GM13977 (cell line): ENCODE data around the gene PML.

Source experiments
- DNase-seq: peaks from one replicate; pipeline ENCODE4 v3.0.0; 2012; ENCODE audit warnings: low spot score
- in situ Hi-C: fragments of 300-500 bp; cut with MboI; formaldehyde crosslinking; loops from one replicate; pipeline ENCODE4 v1.12.0; 2022; ENCODE audit warnings: low sequenced_read_pairs, low pct_unique_long_range_greater_than_20kb, mixed read lengths, inconsistent platforms; ENCODE audit not compliant: unreplicated experiment
- TF ChIP-seq, protein P1 (sequence below): IDR thresholded peaks from 2 replicates; pipeline ENCODE4 v1.5.1; 2012; ENCODE audit warnings: mild to moderate bottlenecking, control low read depth; ENCODE audit not compliant: insufficient read depth; ENCODE audit errors: extremely low read depth, missing control alignments

The PML gene, protein sequence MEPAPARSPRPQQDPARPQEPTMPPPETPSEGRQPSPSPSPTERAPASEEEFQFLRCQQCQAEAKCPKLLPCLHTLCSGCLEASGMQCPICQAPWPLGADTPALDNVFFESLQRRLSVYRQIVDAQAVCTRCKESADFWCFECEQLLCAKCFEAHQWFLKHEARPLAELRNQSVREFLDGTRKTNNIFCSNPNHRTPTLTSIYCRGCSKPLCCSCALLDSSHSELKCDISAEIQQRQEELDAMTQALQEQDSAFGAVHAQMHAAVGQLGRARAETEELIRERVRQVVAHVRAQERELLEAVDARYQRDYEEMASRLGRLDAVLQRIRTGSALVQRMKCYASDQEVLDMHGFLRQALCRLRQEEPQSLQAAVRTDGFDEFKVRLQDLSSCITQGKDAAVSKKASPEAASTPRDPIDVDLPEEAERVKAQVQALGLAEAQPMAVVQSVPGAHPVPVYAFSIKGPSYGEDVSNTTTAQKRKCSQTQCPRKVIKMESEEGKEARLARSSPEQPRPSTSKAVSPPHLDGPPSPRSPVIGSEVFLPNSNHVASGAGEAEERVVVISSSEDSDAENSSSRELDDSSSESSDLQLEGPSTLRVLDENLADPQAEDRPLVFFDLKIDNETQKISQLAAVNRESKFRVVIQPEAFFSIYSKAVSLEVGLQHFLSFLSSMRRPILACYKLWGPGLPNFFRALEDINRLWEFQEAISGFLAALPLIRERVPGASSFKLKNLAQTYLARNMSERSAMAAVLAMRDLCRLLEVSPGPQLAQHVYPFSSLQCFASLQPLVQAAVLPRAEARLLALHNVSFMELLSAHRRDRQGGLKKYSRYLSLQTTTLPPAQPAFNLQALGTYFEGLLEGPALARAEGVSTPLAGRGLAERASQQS

DNA sequence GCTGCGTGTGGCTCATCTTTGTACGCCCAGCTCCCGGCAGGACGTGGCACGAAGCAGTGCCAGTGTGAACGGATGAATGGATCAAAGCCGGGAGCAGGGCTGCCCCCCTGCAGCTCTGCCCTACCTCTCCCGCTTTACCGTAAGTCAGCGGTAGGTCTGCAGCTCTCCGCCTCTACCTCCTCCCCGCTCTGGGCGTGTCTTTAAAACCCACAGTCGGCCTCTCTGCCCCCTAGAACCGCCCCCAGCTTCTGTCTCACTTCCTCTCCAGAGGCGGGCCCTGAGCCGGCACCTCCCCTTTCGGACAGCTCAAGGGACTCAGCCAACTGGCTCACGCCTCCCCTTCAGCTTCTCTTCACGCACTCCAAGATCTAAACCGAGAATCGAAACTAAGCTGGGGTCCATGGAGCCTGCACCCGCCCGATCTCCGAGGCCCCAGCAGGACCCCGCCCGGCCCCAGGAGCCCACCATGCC, at the start of gene PML:
TSS of gene PML (plus strand) at position 304 of the 471 bp plus-strand sequence. CDS start at position 401, 97 bp downstream.
- TF ChIP-seq, protein P1, sequence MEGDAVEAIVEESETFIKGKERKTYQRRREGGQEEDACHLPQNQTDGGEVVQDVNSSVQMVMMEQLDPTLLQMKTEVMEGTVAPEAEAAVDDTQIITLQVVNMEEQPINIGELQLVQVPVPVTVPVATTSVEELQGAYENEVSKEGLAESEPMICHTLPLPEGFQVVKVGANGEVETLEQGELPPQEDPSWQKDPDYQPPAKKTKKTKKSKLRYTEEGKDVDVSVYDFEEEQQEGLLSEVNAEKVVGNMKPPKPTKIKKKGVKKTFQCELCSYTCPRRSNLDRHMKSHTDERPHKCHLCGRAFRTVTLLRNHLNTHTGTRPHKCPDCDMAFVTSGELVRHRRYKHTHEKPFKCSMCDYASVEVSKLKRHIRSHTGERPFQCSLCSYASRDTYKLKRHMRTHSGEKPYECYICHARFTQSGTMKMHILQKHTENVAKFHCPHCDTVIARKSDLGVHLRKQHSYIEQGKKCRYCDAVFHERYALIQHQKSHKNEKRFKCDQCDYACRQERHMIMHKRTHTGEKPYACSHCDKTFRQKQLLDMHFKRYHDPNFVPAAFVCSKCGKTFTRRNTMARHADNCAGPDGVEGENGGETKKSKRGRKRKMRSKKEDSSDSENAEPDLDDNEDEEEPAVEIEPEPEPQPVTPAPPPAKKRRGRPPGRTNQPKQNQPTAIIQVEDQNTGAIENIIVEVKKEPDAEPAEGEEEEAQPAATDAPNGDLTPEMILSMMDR, result no peak
- DNase-seq, result peak; percentile 97
- in situ Hi-C loops, result no loop called here

DNA sequence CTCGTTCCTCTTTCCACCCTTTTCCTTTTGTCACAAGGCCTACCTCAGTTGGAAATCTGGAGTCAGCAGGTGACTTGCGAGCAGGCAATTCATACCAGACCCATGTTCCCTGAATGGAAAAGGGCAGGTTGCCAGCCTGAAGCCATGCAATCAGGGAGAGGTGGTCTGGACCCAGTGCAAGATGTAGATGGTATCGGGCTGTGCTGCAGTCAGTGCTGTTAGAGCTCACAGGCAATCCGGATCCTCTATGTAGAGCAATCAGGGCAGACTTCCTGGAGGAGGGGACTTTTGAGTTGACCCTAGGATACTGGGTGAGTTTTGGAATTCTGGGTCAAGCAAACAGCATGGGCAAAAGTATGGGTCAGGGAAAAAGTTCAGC, 49.4 kb upstream of the PML start:
- no peak for DNase-seq
- TF ChIP-seq, protein P1, result no peak
- in situ Hi-C loops, result no loop called here

DNA sequence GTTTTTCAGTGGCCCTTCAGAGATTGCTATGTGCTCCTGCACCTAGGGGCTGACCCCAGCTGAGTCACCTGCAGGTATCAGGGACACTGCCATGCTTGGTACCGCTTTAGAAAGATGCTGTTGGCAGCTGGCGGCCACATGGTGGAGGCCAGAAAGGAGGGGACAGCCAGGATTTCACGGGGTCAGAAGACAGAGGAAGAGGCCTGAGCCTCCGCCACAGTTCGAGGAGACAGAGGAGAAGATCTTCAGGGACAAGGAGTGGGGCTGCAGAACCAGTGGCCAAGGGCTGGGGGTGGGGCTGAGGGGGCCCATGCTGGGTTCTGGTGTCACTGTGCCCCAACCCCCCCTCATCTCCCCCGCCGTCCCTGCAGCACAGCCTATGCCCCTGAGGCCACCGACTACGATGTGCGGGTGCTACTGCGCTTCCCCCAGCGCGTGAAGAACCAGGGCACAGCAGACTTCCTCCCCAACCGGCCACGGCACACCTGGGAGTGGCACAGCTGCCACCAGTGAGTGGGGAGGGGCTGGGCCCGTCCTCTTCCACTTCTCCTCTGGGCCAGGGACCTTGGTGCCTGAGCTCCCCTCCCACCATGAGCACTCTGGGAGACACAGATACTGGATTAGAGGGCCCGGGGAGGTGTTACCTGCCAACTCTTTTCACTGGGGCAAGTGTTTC, 48.3 kb upstream of the PML start:
- in situ Hi-C loops, result no loop called here
- DNase-seq, result no peak
- TF ChIP-seq, protein P1, result no peak

DNA sequence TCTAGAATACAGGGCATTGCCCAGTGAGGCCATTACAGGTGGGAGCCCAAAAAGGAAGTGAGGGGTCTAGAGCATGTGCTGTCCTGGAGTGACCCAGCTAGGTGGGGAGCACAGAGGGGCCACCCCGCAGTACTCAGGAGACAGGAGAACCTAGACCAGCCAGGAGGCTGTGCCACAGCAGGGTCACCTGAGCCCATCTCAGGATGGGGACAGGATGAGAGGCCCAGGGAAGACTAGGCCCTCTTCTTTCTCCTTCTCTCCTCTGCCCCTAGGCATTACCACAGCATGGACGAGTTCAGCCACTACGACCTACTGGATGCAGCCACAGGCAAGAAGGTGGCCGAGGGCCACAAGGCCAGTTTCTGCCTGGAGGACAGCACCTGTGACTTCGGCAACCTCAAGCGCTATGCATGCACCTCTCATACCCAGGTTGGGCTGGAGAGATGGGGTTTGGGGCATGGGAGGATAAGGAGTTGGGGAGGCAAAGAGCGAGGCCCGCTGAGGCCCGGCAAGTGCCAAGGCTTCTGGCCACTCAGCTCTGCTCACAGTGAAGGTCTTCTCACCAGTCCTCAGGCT, 47.6 kb upstream of the PML start:
- TF ChIP-seq, protein P1, result no peak
- in situ Hi-C loops, result no loop called here
- DNase-seq, result no peak

DNA sequence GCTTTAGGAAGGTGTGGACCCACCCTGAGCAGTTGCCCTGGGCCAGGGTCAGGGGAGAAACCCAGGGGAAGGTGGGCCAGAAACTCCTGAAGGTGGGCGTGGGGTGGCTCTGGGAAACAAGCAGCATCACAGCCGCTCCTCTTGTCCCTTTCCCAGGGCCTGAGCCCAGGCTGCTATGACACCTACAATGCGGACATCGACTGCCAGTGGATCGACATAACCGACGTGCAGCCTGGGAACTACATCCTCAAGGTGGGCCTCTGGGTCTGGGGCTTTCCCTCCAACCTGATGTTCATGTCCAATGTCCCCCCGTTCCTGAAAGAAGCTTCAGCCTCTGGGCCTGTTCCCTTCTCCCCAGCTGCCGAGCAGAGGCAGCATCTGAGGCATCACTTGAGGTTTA, 46.9 kb upstream of the PML start:
- in situ Hi-C loops, result no loop called here
- TF ChIP-seq, protein P1, result no peak
- DNase-seq, result no peak

DNA sequence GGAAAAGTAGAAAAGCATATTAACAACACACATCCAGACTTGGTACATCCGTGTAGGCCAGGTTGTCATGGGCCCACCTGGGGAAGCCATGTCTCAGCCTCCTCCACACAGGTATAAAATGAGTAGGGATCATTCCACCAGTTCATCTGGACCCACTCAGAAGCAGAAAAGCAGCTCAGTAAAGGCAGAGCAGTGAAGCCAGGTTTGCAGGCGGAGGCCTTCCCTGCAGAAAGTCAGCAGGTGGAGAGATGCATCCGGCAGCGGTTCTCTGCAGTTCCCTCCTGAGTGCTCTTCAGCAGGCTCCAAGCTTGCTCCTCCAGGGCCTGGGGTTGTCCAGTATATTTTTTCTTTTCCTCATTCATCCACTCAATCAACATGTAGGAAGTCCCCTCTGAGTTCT, 46.1 kb upstream of the PML start:
- DNase-seq, result no peak
- in situ Hi-C loops, result no loop called here
- TF ChIP-seq, protein P1, result no peak
